K562 (cell line): ENCODE results near the gene ZNF837. TPM values are rescaled to one million over a fixed set of nuclear protein-coding genes. Genes with fewer than 3 reads are reported as not detected.
A peak's percentile ranks its signal among the peaks of the same experiment; 100 is the strongest.

Source experiments
- ATAC-seq: fragments of 200-7000 bp; cut with Tn5 transposase; 3 replicates; pipeline ENCODE4 v1.9.1; 2020; ENCODE audit warnings: moderate library complexity
- BruUV-seq: library from RNA; stranded (reverse); fragments of 400-500 nt; replicated peaks from 2 replicates; lab custom pipeline; 2021; lab: Mats Ljungman, UMichigan
- CTCF ChIA-PET: fragments of 300-600 bp; formaldehyde crosslinking; extraction: SDS; loops from one replicate; lab custom pipeline; 2021; ENCODE audit warnings: low intra/inter-chr PET ratio; lab: Yijun Ruan, JAX
- POLR2A ChIA-PET: fragments of 300-600, 350-650 bp; sonication (Branson Sonifier 250); formaldehyde crosslinking; extraction: SDS; loops from one replicate; lab custom pipeline; 2021; ENCODE audit warnings: antibody characterized with exemption, inconsistent platforms; lab: Yijun Ruan, JAX
- DNase-seq, 4 experiments: peaks; one replicate each; pipeline versions ENCODE4 v3.0.0 to v3.0.0-alpha.2; 2011 to 2018; ENCODE audit warnings: low spot score in 3 of 4, mixed read lengths in 3 of 4; ENCODE audit errors: extremely low read depth in 1 of 4
- FAIRE-seq: peaks from 2 replicates; lab custom pipeline; 2011; peaks lifted over from hg19 to GRCh38; lab: Jason Lieb, UNC
- H2AFZ ChIP-seq: 2 replicates; pipeline ENCODE4 v1.6.0; 2011; ENCODE audit warnings: low read depth, low read length, control low read depth, inconsistent platforms
- H3K27ac ChIP-seq: fragments of 200-600 bp; 3 replicates; pipeline ENCODE4 v1.8.0; 2011; ENCODE audit warnings: low read depth, mild to moderate bottlenecking, control low read depth, inconsistent platforms, low read length, moderate library complexity, mixed read lengths; ENCODE audit errors: extremely low read depth
- H3K27me3 ChIP-seq, 2 experiments: fragments of 300-600 bp in 1 of 2; 2 replicates in 1 of 2; 3 replicates in 1 of 2; pipeline versions ENCODE4 v1.6.0 to v1.8.0; 2011; ENCODE audit warnings: inconsistent platforms in 2 of 2, low read length in 2 of 2, mild to moderate bottlenecking in 1 of 2, mixed read lengths in 1 of 2, moderate library complexity in 1 of 2; ENCODE audit not compliant: control insufficient read depth in 2 of 2, insufficient read depth in 2 of 2
- H3K36me3 ChIP-seq: fragments of 300-600 bp; 3 replicates; pipeline ENCODE4 v1.8.0; 2011; ENCODE audit warnings: mild to moderate bottlenecking, low read length, inconsistent platforms; ENCODE audit not compliant: control insufficient read depth, insufficient read depth
- H3K4me1 ChIP-seq, 2 experiments: fragments of 200-600 bp in 1 of 2; replicated peaks in 1 of 2; 2 replicates in 1 of 2; 3 replicates in 1 of 2; pipeline versions ENCODE4 v1.5.1 to v1.8.0; 2011; ENCODE audit warnings: inconsistent platforms in 2 of 2, low read length in 2 of 2, mild to moderate bottlenecking in 1 of 2, mixed read lengths in 1 of 2, moderate library complexity in 1 of 2; ENCODE audit not compliant: control insufficient read depth in 2 of 2, insufficient read depth in 2 of 2
- H3K4me2 ChIP-seq: 2 replicates; pipeline ENCODE4 v1.6.1; 2011; ENCODE audit warnings: low read length, control low read depth, inconsistent platforms, mixed read lengths; ENCODE audit not compliant: insufficient read depth
- H3K4me3 ChIP-seq: fragments of 200-600 bp; sonication (generic), shearing (Covaris generic); 2 replicates; pipeline ENCODE4 v1.5.1; 2016; ENCODE audit warnings: control low read depth, inconsistent platforms
- H3K79me2 ChIP-seq: fragments of 200-600 bp; 3 replicates; pipeline ENCODE4 v1.8.0; 2011; ENCODE audit warnings: low read length, inconsistent platforms; ENCODE audit not compliant: control insufficient read depth, insufficient read depth
- H3K9ac ChIP-seq, 2 experiments: 2 replicates each; pipeline versions ENCODE4 v1.6.0 to v1.6.1; 2011; ENCODE audit warnings: low read depth in 2 of 2, low read length in 2 of 2, control low read depth in 1 of 2, inconsistent platforms in 1 of 2, mild to moderate bottlenecking in 1 of 2, mixed read lengths in 1 of 2; ENCODE audit not compliant: insufficient read depth in 1 of 2
- H3K9me1 ChIP-seq: one replicate; pipeline ENCODE4 v1.6.0; 2011; ENCODE audit warnings: inconsistent platforms, mild to moderate bottlenecking, low read length, moderate library complexity; ENCODE audit not compliant: control insufficient read depth, insufficient read depth
- H3K9me3 ChIP-seq: replicated peaks from 2 replicates; pipeline ENCODE4 v1.5.1; 2011; ENCODE audit warnings: low read depth, low read length, inconsistent platforms; ENCODE audit not compliant: control insufficient read depth, insufficient read depth
- H4K20me1 ChIP-seq: replicated peaks from 2 replicates; pipeline ENCODE4 v1.6.1; 2011; ENCODE audit warnings: low read length, inconsistent platforms, mixed read lengths; ENCODE audit not compliant: control insufficient read depth, insufficient read depth
- CBX8 ChIP-seq: fragments of 200-600 bp; sonication (generic); IDR thresholded peaks from 2 replicates; pipeline ENCODE4 v1.6.1; 2012; ENCODE audit warnings: borderline replicate concordance, mixed run types, low read depth, mild to moderate bottlenecking, moderate library complexity, mixed read lengths, low read length, control low read depth, inconsistent platforms; ENCODE audit not compliant: poor library complexity, severe bottlenecking; ENCODE audit errors: extremely low read depth
- EGR1 ChIP-seq: fragments of 450-650 bp; conservative IDR thresholded peaks from 2 replicates; pipeline ENCODE4 v1.6.1; 2017; ENCODE audit warnings: mild to moderate bottlenecking
- FOXJ2 ChIP-seq: fragments of 200-800 bp; sonication (Bioruptor generic); IDR thresholded peaks from 2 replicates; pipeline ENCODE4 v1.6.1; 2016; ENCODE audit warnings: missing genetic modification characterization, missing compliant biosample characterization
- IRF2 ChIP-seq: sonication (generic); formaldehyde crosslinking; IDR thresholded peaks from 2 replicates; pipeline ENCODE4 v1.8.1; 2022; ENCODE audit warnings: mild to moderate bottlenecking, missing genetic modification reagents
- LARP7 ChIP-seq: fragments of 450-650 bp; IDR thresholded peaks from 2 replicates; pipeline ENCODE4 v1.6.1; 2016
- MYNN ChIP-seq, 2 experiments: sonication (generic); formaldehyde crosslinking in 1 of 2; IDR thresholded peaks; 2 replicates each; pipeline versions ENCODE4 v1.5.0 to v1.6.1; 2016 to 2020; ENCODE audit warnings: antibody characterized with exemption in 1 of 2, missing genetic modification reagents in 1 of 2
- POU5F1 ChIP-seq: fragments of 150-350 bp; IDR thresholded peaks from 2 replicates; pipeline ENCODE4 v1.6.1; 2014; ENCODE audit warnings: borderline replicate concordance, low read length, low read depth, mild to moderate bottlenecking; ENCODE audit not compliant: partially characterized antibody
- TEAD1 ChIP-seq, 2 experiments: fragments of 450-650 bp in 1 of 2; sonication (generic) in 1 of 2; formaldehyde crosslinking; IDR thresholded peaks; 2 replicates each; pipeline versions ENCODE4 v1.4.0 to v1.8.0; 2020 to 2022; ENCODE audit warnings: mild to moderate bottlenecking in 2 of 2, missing genetic modification reagents in 1 of 2
- ZFPM2 ChIP-seq: fragments of 250-450 bp; sonication (Bioruptor Pico); IDR thresholded peaks from 2 replicates; pipeline ENCODE4 v1.5.1; 2022; ENCODE audit warnings: mild to moderate bottlenecking
- ZKSCAN3 ChIP-seq: fragments of 250-450 bp; sonication (Bioruptor Pico); IDR thresholded peaks from 2 replicates; pipeline ENCODE4 v1.4.0; 2020
- ZNF780A ChIP-seq: fragments of 250-450 bp; sonication (Bioruptor Pico); IDR thresholded peaks from 2 replicates; pipeline ENCODE4 v1.5.0; 2021; ENCODE audit warnings: mild to moderate bottlenecking
- ZSCAN29 ChIP-seq: fragments of 450-650 bp; IDR thresholded peaks from 2 replicates; pipeline ENCODE4 v1.6.1; 2017
- WGBS: fragments of 100-300 bp; shearing (Covaris generic); methylation state at CpG from one replicate; pipeline ENCODE4 v1.1.6; 2016; ENCODE audit warnings: low coverage, mixed read lengths; ENCODE audit not compliant: insufficient coverage; ENCODE audit errors: missing lambda C conversion rate; 5-methylcytosine and 5-hydroxymethylcytosine counted together
- in situ Hi-C: fragments of 300-500 bp; cut with MboI; formaldehyde crosslinking; loops from 4 replicates; pipeline ENCODE4 v1.15.0; 2018; ENCODE audit warnings: inconsistent platforms, mixed read lengths
- intact Hi-C: fragments of 100-400 bp; cut with micrococcal nuclease; formaldehyde crosslinking; loops from 2 replicates; pipeline ENCODE4 v1.14.2; 2022
- polyA plus RNA-seq, 8 experiments: library from polyadenylated mRNA; depleted of rRNA in 4 of 8; stranded (reverse) in 5 of 8; unstranded in 3 of 8; fragments of >200 nt; fragmentation: Nextera tagmentation in 2 of 8; fragmentation: Illumina TruSeq in 1 of 8; extraction: Ambion mirVana in 2 of 8; extraction: Trizol in 1 of 8; gene quantifications; 2 replicates each; pipeline versions ENCODE4 v1.2.1 to v1.2.3, GENCODE V29; 2011 to 2014; ENCODE audit warnings: inconsistent platforms in 1 of 8, missing spikeins in 1 of 8
- total RNA-seq, 7 experiments: library from RNA; depleted of rRNA in 6 of 7; stranded (reverse); fragments of >200 nt in 6 of 7; fragmentation: Illumina TruSeq in 2 of 7; extraction: Trizol in 2 of 7; gene quantifications; 2 replicates each; pipeline versions ENCODE4 v1.2.1 to v1.2.3, GENCODE V29; 2011 to 2021; ENCODE audit warnings: low replicate concordance in 1 of 7
- TF ChIP-seq, protein P1 (sequence below): fragments of 450-650 bp; IDR thresholded peaks from 2 replicates; pipeline ENCODE4 v1.6.1; 2016; ENCODE audit warnings: mild to moderate bottlenecking
- TF ChIP-seq, protein P2 (sequence below): fragments of 250-450 bp; sonication (Bioruptor Pico); IDR thresholded peaks from 2 replicates; pipeline ENCODE4 v1.5.0; 2021
- TF ChIP-seq, protein P3 (sequence below), 2 experiments: IDR thresholded peaks; 2 replicates each; pipeline ENCODE4 v1.6.1; 2012; ENCODE audit warnings: improper control_type of control experiment in 2 of 2, low read depth in 2 of 2, low read length in 2 of 2, borderline replicate concordance in 1 of 2

ZNF837 gene
- total and polyA plus RNA-seq, 9 of the 15 experiments (the other 6 are each of a cell fraction or from before 2014, with no cell fraction given), result 0.11 to 2.1 (median 0.57) TPM; not detected in 4

DNA sequence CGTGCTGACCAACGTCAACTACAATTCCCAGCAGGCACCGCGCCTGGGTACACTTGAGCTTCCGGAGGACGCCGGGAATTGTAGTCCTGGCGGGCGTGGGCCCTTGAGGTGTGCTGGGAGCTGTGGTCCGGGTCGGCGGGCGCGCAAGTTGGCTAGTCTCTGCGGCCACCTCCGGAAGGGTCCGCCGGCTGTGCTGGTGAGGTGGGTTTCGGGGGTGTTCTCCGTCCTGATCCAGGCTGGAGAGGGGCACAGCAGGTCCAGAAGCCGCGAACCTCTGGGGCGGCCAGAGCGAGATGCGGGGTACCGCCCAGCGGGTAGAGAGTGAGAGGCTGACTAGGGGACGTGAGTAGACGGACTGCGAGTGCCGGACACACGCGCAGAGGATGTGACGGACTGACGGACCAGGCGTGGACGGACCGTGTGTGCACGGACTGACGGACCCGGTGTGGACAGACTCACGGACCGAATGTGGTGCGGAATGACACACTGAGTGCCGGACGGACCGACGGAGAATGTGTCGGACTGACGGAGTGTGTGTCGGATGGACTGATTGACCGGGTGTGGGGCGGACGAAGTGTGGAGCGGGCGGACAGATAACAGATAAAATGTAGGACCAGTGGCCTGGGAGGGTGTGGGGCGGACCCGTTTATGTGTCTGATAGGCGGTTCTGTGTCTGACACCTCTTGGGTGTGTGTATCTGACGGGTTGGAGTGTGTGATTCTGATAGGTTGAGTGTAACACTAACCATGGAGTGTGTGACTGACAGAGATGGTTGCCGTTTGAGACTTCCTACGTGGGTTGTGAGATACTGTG is 53.7 kb downstream of the ZNF837 start, which contains the start of gene ZSCAN22:
Gene ZSCAN22 (plus strand): TSS at position 81 of the 813 bp plus-strand sequence. CDS start 7,809 bp downstream, outside the sequence.
- FAIRE-seq, result peak; percentile 93
- intact Hi-C loops, result loop anchor here (1.0 to 5.0 kb wide), 7 partner anchors 22 to 192 kb away; partner anchors contain the start of genes ERVK3-1, ZBTB45, ZNF274 and ZNF446
- peak; percentile 91 for TF ChIP-seq FOXJ2 (tag)
- no peak for TF ChIP-seq ZKSCAN3 (CRISPR knock-in tag)
- TF ChIP-seq ZNF780A (CRISPR knock-in tag), result no peak
- no peak for TF ChIP-seq ZFPM2
- no peak for TF ChIP-seq IRF2 (CRISPR knock-in tag)
- peak; percentile 51; the same call in 1 of the 2 replicates for TF ChIP-seq MYNN (IDR thresholded peaks at IDR 0.05)
- no peak for TF ChIP-seq MYNN (CRISPR knock-in tag; IDR thresholded peaks at IDR 0.05)
- no peak; the same call in 1 of the 2 replicates for TF ChIP-seq LARP7
- TF ChIP-seq TEAD1 (CRISPR knock-in tag; IDR thresholded peaks at IDR 0.05), result peak in 1 of 2 experiments; percentile 84; a peak in 1 of 4 replicates
- TF ChIP-seq, protein P1, sequence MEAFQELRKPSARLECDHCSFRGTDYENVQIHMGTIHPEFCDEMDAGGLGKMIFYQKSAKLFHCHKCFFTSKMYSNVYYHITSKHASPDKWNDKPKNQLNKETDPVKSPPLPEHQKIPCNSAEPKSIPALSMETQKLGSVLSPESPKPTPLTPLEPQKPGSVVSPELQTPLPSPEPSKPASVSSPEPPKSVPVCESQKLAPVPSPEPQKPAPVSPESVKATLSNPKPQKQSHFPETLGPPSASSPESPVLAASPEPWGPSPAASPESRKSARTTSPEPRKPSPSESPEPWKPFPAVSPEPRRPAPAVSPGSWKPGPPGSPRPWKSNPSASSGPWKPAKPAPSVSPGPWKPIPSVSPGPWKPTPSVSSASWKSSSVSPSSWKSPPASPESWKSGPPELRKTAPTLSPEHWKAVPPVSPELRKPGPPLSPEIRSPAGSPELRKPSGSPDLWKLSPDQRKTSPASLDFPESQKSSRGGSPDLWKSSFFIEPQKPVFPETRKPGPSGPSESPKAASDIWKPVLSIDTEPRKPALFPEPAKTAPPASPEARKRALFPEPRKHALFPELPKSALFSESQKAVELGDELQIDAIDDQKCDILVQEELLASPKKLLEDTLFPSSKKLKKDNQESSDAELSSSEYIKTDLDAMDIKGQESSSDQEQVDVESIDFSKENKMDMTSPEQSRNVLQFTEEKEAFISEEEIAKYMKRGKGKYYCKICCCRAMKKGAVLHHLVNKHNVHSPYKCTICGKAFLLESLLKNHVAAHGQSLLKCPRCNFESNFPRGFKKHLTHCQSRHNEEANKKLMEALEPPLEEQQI, result no peak
- TF ChIP-seq EGR1, result peak; percentile 52; the same call in 1 of the 2 replicates
- TF ChIP-seq, protein P2, sequence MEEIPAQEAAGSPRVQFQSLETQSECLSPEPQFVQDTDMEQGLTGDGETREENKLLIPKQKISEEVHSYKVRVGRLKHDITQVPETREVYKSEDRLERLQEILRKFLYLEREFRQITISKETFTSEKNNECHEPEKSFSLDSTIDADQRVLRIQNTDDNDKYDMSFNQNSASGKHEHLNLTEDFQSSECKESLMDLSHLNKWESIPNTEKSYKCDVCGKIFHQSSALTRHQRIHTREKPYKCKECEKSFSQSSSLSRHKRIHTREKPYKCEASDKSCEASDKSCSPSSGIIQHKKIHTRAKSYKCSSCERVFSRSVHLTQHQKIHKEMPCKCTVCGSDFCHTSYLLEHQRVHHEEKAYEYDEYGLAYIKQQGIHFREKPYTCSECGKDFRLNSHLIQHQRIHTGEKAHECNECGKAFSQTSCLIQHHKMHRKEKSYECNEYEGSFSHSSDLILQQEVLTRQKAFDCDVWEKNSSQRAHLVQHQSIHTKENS (CRISPR knock-in tag), result no peak
- TF ChIP-seq, protein P3, sequence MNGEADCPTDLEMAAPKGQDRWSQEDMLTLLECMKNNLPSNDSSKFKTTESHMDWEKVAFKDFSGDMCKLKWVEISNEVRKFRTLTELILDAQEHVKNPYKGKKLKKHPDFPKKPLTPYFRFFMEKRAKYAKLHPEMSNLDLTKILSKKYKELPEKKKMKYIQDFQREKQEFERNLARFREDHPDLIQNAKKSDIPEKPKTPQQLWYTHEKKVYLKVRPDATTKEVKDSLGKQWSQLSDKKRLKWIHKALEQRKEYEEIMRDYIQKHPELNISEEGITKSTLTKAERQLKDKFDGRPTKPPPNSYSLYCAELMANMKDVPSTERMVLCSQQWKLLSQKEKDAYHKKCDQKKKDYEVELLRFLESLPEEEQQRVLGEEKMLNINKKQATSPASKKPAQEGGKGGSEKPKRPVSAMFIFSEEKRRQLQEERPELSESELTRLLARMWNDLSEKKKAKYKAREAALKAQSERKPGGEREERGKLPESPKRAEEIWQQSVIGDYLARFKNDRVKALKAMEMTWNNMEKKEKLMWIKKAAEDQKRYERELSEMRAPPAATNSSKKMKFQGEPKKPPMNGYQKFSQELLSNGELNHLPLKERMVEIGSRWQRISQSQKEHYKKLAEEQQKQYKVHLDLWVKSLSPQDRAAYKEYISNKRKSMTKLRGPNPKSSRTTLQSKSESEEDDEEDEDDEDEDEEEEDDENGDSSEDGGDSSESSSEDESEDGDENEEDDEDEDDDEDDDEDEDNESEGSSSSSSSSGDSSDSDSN (IDR thresholded peaks at IDR 0.05; ENCODE audit: borderline replicate concordance in 1 of 2, low read depth in 2 of 2, low read length in 2 of 2), result peak; percentile 96 to 97
- no peak for TF ChIP-seq CBX8
- peak; percentile 80 for TF ChIP-seq ZSCAN29
- TF ChIP-seq POU5F1, result peak; percentile 72

More for the DNA sequence above, 53.7 kb downstream of the ZNF837 start, which contains the start of gene ZSCAN22:
- Histone ChIP-seq H3K4me3 (peak within 1 kb of the TSS; percentile 98), H3K9me3 (no peaks in the 10 kb centered on the region), H3K27me3 (no peaks in the 10 kb centered on the region), H3K9ac (peak within 1 kb of the TSS; percentile 92 to 96), H3K9me1 (peaks cover 2% of the 10 kb centered on the region), H3K4me2 (peak within 1 kb of the TSS; percentile 100), H3K79me2 (peaks cover 49% of the 10 kb centered on the region), H3K27ac (peak within 1 kb of the TSS; percentile 94), H3K4me1 (peaks cover 20 to 25% of the 10 kb centered on the region in 2 experiments; a peak in 4 of 5 replicates), H3K36me3 (no peaks in the 10 kb centered on the region; the same call in 2 of the 3 replicates), H2AFZ (peak within 1 kb of the TSS; percentile 99), H4K20me1 (peaks cover 4% of the 10 kb centered on the region; the same call in 1 of the 2 replicates)
- peak; percentile 95 for ATAC-seq
- WGBS, result 2% methylated on average over 54 of the region's 62 CpGs
- BruUV-seq, result TSS peak; percentile 59
- CTCF ChIA-PET, result no interaction called here
- peak; percentile 89 to 98 (median 92) for DNase-seq
- POLR2A ChIA-PET, result interaction anchor here (0.6 to 2.2 kb wide), 10 partner anchors 10 to 232 kb away, joined by 3 to 15 read pairs (median 6); partner anchors contain the start of genes RPS5 and ZBTB45
- in situ Hi-C loops, result no loop called here
